Ishikawa (cell line): ENCODE measurements around the gene RIPPLY1.

Experiments used
- CEBPB ChIP-seq: IDR thresholded peaks from 2 replicates; pipeline ENCODE4 v1.6.1; 2012
- EP300 ChIP-seq: IDR thresholded peaks from 2 replicates; pipeline ENCODE4 v1.6.1; 2012; ENCODE audit warnings: borderline replicate concordance
- RAD21 ChIP-seq: IDR thresholded peaks from 2 replicates; pipeline ENCODE4 v1.6.1; 2012; ENCODE audit warnings: low read depth
- TCF12 ChIP-seq: IDR thresholded peaks from 2 replicates; pipeline ENCODE4 v1.6.1; 2012; ENCODE audit warnings: low read depth
- YY1 ChIP-seq: IDR thresholded peaks from 2 replicates; pipeline ENCODE4 v1.6.1; 2012; ENCODE audit warnings: low read depth
- TF ChIP-seq, protein P1 (sequence below): IDR thresholded peaks from 2 replicates; pipeline ENCODE4 v1.6.1; 2012
- TF ChIP-seq, protein P2 (sequence below): IDR thresholded peaks from 2 replicates; pipeline ENCODE4 v1.6.1; 2012; ENCODE audit warnings: low read depth, mild to moderate bottlenecking
- TF ChIP-seq, protein P3 (sequence below): IDR thresholded peaks from 2 replicates; pipeline ENCODE4 v1.6.1; 2012

DNA sequence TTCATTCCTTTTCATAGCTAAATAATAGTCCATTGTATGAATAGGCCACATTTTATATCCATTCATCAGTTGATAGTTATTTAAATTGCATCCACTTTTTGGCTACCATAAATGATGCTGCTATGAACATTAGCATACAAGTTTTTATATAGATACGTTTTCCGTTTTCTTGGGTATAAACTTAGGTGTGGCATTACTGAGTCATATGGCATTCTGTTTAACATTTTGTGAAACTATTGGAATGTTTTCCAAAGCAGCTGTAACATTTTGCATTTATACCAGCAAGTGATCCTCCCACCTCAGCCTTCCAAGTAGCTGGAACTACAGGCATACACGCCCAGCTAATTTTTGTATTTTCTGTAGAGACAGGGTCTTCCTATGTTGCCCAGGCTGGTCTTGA lies 43.3 kb upstream of the RIPPLY1 start:
- TF ChIP-seq YY1 (no peak), TCF12 (no peak), EP300 (no peak), CEBPB (no peak), RAD21 (no peak)
- TF ChIP-seq, protein P1, sequence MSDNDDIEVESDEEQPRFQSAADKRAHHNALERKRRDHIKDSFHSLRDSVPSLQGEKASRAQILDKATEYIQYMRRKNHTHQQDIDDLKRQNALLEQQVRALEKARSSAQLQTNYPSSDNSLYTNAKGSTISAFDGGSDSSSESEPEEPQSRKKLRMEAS = no peak
- TF ChIP-seq, protein P2, sequence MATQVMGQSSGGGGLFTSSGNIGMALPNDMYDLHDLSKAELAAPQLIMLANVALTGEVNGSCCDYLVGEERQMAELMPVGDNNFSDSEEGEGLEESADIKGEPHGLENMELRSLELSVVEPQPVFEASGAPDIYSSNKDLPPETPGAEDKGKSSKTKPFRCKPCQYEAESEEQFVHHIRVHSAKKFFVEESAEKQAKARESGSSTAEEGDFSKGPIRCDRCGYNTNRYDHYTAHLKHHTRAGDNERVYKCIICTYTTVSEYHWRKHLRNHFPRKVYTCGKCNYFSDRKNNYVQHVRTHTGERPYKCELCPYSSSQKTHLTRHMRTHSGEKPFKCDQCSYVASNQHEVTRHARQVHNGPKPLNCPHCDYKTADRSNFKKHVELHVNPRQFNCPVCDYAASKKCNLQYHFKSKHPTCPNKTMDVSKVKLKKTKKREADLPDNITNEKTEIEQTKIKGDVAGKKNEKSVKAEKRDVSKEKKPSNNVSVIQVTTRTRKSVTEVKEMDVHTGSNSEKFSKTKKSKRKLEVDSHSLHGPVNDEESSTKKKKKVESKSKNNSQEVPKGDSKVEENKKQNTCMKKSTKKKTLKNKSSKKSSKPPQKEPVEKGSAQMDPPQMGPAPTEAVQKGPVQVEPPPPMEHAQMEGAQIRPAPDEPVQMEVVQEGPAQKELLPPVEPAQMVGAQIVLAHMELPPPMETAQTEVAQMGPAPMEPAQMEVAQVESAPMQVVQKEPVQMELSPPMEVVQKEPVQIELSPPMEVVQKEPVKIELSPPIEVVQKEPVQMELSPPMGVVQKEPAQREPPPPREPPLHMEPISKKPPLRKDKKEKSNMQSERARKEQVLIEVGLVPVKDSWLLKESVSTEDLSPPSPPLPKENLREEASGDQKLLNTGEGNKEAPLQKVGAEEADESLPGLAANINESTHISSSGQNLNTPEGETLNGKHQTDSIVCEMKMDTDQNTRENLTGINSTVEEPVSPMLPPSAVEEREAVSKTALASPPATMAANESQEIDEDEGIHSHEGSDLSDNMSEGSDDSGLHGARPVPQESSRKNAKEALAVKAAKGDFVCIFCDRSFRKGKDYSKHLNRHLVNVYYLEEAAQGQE = no peak
- TF ChIP-seq, protein P3, sequence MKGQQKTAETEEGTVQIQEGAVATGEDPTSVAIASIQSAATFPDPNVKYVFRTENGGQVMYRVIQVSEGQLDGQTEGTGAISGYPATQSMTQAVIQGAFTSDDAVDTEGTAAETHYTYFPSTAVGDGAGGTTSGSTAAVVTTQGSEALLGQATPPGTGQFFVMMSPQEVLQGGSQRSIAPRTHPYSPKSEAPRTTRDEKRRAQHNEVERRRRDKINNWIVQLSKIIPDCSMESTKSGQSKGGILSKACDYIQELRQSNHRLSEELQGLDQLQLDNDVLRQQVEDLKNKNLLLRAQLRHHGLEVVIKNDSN = no peak
